WERI-Rb-1 (cell line): ENCODE results near the gene SDK2.

Experiments used
- DNase-seq: peaks from one replicate; pipeline ENCODE4 v3.0.0-alpha.2; 2020
- H3K27ac ChIP-seq: fragments of 250-450 bp; sonication (Bioruptor Pico); 2 replicates; pipeline ENCODE4 v1.5.1; 2020; ENCODE audit warnings: mild to moderate bottlenecking, moderate library complexity
- H3K27me3 ChIP-seq: fragments of 250-450 bp; sonication (Bioruptor Pico); 2 replicates; pipeline ENCODE4 v1.5.1; 2021; ENCODE audit warnings: mild to moderate bottlenecking, low read depth, moderate library complexity; ENCODE audit not compliant: insufficient read depth, severe bottlenecking
- H3K36me3 ChIP-seq: fragments of 250-450 bp; sonication (Bioruptor Pico); 2 replicates; pipeline ENCODE4 v1.5.1; 2020; ENCODE audit warnings: mild to moderate bottlenecking, moderate library complexity
- H3K4me3 ChIP-seq: 2 replicates; pipeline ENCODE4 v1.5.1; 2011; ENCODE audit warnings: low read depth, mild to moderate bottlenecking, control low read depth, low read length
- H3K9me3 ChIP-seq: fragments of 250-450 bp; sonication (Bioruptor Pico); 2 replicates; pipeline ENCODE4 v1.5.1; 2021; ENCODE audit warnings: mild to moderate bottlenecking, moderate library complexity; ENCODE audit not compliant: severe bottlenecking
- TF ChIP-seq, protein P1 (sequence below): IDR thresholded peaks from 2 replicates; pipeline ENCODE4 v1.5.1; 2011; ENCODE audit warnings: low read depth, mild to moderate bottlenecking, control low read depth, inconsistent platforms, low read length

SDK2 gene

DNA sequence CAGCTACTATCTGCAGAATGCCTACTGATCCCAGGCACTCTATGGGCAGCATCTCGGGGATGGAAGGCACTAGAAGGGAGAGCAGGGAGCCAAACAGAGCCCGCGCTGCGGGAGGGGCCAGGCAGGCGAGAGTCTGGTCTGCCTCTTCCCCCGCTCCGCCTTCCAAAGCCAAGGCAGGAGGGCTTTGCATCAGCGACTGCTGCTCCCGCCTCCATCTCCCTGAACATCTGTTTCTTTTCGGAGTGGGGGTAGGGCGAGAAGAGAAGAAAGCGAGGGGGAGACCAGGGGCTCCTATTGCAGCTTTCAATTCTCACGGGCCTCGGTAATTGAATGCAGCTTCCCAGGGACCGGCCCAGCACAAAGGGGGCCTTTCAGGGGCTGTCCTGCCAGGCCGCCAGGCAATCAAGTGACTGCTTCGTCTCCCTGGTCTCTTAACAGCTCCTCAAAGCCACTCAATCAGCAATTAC is 301.0 kb downstream of the SDK2 start:
- Histone ChIP-seq H3K4me3 (peak overlapping the region; percentile 13), H3K9me3 (no peaks in the 10 kb centered on the region), H3K36me3 (peaks cover 16% of the 10 kb centered on the region), H3K27ac (peak overlapping the region; percentile 98), H3K27me3 (no peaks in the 10 kb centered on the region)
- peak; percentile 96 for DNase-seq
- TF ChIP-seq, protein P1, sequence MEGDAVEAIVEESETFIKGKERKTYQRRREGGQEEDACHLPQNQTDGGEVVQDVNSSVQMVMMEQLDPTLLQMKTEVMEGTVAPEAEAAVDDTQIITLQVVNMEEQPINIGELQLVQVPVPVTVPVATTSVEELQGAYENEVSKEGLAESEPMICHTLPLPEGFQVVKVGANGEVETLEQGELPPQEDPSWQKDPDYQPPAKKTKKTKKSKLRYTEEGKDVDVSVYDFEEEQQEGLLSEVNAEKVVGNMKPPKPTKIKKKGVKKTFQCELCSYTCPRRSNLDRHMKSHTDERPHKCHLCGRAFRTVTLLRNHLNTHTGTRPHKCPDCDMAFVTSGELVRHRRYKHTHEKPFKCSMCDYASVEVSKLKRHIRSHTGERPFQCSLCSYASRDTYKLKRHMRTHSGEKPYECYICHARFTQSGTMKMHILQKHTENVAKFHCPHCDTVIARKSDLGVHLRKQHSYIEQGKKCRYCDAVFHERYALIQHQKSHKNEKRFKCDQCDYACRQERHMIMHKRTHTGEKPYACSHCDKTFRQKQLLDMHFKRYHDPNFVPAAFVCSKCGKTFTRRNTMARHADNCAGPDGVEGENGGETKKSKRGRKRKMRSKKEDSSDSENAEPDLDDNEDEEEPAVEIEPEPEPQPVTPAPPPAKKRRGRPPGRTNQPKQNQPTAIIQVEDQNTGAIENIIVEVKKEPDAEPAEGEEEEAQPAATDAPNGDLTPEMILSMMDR: no peak

DNA sequence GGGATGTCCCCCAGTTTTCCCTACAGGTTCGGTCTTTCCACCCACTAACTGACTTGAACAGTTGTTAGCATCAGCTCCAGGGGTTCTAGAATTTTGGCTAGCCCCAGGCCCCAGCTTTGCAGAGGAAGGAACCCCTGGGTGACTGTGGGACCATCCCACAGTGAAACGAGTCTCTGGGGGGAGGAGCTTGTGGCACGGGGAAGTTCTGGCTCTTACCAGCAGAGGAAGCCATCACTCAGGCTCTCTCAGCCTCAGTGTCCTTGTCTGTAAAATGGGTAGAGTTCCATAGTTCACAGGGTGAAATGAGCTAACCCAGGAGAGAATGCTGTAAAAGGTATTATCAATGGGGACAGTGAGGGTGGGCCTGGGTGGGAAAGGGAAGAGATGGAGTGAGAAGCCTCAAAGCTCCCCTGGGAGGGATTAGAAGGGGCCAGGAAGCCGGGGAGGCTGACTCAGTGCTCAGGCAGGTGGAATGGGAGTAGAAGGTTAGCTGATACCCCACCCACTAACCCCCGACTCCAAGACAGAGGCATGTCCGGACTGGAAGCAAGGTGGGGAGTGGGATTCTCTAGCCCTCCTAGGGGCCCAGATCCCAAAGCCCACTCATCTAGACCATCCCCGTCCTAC is 301.6 kb downstream of the SDK2 start:
- Histone ChIP-seq H3K27me3 (no peaks in the 10 kb centered on the region), H3K9me3 (no peaks in the 10 kb centered on the region), H3K4me3 (peak overlapping the region; percentile 10), H3K36me3 (peaks cover 12% of the 10 kb centered on the region), H3K27ac (peak overlapping the region; percentile 98)
- TF ChIP-seq, protein P1: 0 out of 2 replicates have a peak, but pooled peaks have one; percentile 24
- peak; percentile 53 for DNase-seq

DNA sequence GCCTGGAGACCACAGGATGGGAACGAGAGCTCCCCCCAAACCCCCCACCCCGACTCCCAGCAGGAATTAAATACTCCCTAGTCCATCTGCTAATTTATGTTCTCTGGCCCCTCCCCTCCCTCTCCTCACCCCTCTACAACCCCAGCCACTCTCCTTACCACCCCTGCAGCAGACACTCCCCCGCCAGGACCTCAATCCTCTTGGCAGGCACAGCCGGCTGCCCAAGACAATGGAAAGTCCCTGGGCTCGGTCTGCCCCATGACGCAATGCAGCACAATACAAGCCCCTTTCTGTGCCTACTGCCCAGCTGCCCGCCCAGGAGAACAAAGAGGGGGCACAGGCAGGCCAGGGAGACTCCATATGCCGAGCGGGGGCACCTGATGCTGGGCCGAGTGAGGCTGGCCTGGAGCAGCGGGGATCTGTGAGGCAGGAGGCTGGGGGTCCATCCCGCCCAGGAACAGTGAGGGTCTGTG is 302.2 kb downstream of the SDK2 start:
- H3K27ac ChIP-seq: peak overlapping the region; percentile 98
- TF ChIP-seq, protein P1: no peak
- DNase-seq: peak; percentile 98

DNA sequence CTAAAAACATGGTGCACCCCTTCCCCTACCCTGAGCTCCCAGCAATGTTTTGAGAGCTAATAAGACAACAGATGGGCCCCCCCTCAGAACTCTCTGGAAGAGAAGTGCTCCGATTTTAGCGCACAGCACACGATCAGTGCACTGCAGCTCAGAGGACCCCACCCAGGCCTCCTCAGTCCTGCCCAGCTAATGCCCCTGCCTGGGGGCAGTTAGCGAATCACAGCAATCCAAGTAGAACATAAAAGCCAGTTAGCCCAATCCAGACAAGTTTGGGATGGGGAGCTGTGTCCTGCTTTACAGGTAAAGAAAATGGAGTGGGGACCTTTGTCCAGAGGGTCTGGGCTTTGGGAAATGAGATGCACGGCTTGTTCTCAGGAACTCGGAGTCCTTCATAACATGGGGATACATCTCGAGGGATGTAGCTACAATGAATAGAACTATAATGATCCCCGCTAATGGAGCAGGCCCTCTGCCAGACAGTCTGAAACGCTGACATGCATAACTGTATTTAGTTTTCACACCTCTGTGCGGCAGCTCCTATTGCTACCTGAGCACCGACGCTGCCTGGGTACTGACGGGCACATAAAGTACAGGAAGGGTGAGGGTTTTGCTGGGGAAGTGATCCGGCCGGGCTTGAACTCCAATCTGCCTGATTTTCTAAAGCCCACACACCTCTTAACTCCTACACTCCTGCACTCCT is 302.7 kb downstream of the SDK2 start:
- H3K27ac ChIP-seq: peak overlapping the region; percentile 98
- no peaks in the 10 kb centered on the region for H3K27me3 ChIP-seq
- H3K4me3 ChIP-seq: 0 out of 2 replicates have a peak overlapping the region, but pooled peaks have one; percentile 5
- TF ChIP-seq, protein P1: no peak
- H3K36me3 ChIP-seq: peaks cover 12% of the 10 kb centered on the region
- no peaks in the 10 kb centered on the region for H3K9me3 ChIP-seq
- no peak for DNase-seq

More for the DNA sequence above, 302.2 kb downstream of the SDK2 start:
- peaks cover 12% of the 10 kb centered on the region for H3K36me3 ChIP-seq
- no peaks in the 10 kb centered on the region for H3K9me3 ChIP-seq
- H3K27me3 ChIP-seq: no peaks in the 10 kb centered on the region
- H3K4me3 ChIP-seq: peak overlapping the region; percentile 10; the same call in 1 of the 2 replicates

GRCh38 chr17:73340093-73340596 is 304.1 kb downstream of the SDK2 start:
- Histone ChIP-seq H3K36me3 (peaks cover 12% of the 10 kb centered on the region), H3K27ac (peak overlapping the region; percentile 19; the same call in 1 of the 2 replicates), H3K9me3 (no peaks in the 10 kb centered on the region), H3K4me3 (no peak overlapping the region), H3K27me3 (no peaks in the 10 kb centered on the region)
- peak; percentile 56 for DNase-seq
- TF ChIP-seq, protein P1: peak; percentile 49
